Kidney epithelial cell (primary cell): ENCODE results near the gene RPS6KA2. TPM values are rescaled to one million over a fixed set of nuclear protein-coding genes. Genes with fewer than 3 reads are reported as not detected.
A peak's percentile ranks its signal among the peaks of the same experiment; 100 is the strongest.

Experiments used
- DNase-seq: peaks from one replicate; pipeline ENCODE4 v3.0.0-alpha.2; 2010; ENCODE audit warnings: low read depth
- H3K27me3 ChIP-seq: 2 replicates; pipeline ENCODE4 v1.6.0; 2011; ENCODE audit warnings: low read length; ENCODE audit not compliant: control insufficient read depth, insufficient read depth
- H3K36me3 ChIP-seq: 2 replicates; pipeline ENCODE4 v1.5.1; 2011; ENCODE audit warnings: low read length; ENCODE audit not compliant: control insufficient read depth, insufficient read depth
- H3K4me3 ChIP-seq: 2 replicates; pipeline ENCODE4 v1.5.1; 2011; ENCODE audit warnings: low read depth, mild to moderate bottlenecking, control low read depth, low read length
- total RNA-seq: library from RNA; depleted of rRNA; stranded (reverse); fragments of >200 nt; gene quantifications from 2 replicates; pipeline ENCODE4 v1.2.3, GENCODE V29; 2015
- TF ChIP-seq, protein P1 (sequence below): IDR thresholded peaks from 2 replicates; pipeline ENCODE4 v1.5.1; 2011; ENCODE audit warnings: mild to moderate bottlenecking, moderate library complexity, low read length, control low read depth, inconsistent platforms; ENCODE audit not compliant: insufficient read depth, poor library complexity, severe bottlenecking

Gene RPS6KA2
- total RNA-seq, 1 donor from 2014 or later, result 51.9 TPM

GRCh38 chr6:166490671-166491500 is 136.2 kb downstream of the RPS6KA2 start:
- H3K4me3 ChIP-seq, result no peak overlapping the region
- H3K27me3 ChIP-seq, result no peaks in the 10 kb centered on the region
- DNase-seq, result peak; percentile 74
- no peaks in the 10 kb centered on the region for H3K36me3 ChIP-seq
- TF ChIP-seq, protein P1, sequence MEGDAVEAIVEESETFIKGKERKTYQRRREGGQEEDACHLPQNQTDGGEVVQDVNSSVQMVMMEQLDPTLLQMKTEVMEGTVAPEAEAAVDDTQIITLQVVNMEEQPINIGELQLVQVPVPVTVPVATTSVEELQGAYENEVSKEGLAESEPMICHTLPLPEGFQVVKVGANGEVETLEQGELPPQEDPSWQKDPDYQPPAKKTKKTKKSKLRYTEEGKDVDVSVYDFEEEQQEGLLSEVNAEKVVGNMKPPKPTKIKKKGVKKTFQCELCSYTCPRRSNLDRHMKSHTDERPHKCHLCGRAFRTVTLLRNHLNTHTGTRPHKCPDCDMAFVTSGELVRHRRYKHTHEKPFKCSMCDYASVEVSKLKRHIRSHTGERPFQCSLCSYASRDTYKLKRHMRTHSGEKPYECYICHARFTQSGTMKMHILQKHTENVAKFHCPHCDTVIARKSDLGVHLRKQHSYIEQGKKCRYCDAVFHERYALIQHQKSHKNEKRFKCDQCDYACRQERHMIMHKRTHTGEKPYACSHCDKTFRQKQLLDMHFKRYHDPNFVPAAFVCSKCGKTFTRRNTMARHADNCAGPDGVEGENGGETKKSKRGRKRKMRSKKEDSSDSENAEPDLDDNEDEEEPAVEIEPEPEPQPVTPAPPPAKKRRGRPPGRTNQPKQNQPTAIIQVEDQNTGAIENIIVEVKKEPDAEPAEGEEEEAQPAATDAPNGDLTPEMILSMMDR, result no peak

GRCh38 chr6:166489301-166490155 is 137.5 kb downstream of the RPS6KA2 start:
- H3K4me3 ChIP-seq, result no peak overlapping the region
- TF ChIP-seq, protein P1, result no peak
- DNase-seq, result no peak
- no peaks in the 10 kb centered on the region for H3K36me3 ChIP-seq
- H3K27me3 ChIP-seq, result no peaks in the 10 kb centered on the region

DNA sequence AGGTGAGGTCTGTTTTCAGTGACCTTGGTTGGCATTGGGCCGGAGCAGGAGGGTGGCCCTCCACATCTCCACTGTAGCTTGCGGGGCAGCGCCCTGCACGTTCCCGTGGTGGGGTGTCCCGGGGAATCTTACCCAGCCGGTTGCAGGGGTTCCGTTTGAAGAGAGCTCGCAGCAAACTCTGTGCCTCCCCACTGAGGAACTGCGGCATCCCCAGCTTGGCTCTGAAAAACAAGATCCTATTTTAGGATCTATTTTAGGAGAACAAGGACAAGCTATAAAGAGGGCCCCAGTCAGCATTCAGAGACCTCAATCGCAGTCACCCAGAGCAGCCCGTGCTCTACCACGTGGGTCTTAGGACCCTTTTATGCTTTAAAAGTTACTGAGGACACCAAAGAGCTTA is 138.3 kb downstream of the RPS6KA2 start:
- TF ChIP-seq, protein P1, result no peak
- Histone ChIP-seq H3K4me3 (no peak overlapping the region), H3K27me3 (no peaks in the 10 kb centered on the region), H3K36me3 (no peaks in the 10 kb centered on the region)
- DNase-seq, result no peak

DNA sequence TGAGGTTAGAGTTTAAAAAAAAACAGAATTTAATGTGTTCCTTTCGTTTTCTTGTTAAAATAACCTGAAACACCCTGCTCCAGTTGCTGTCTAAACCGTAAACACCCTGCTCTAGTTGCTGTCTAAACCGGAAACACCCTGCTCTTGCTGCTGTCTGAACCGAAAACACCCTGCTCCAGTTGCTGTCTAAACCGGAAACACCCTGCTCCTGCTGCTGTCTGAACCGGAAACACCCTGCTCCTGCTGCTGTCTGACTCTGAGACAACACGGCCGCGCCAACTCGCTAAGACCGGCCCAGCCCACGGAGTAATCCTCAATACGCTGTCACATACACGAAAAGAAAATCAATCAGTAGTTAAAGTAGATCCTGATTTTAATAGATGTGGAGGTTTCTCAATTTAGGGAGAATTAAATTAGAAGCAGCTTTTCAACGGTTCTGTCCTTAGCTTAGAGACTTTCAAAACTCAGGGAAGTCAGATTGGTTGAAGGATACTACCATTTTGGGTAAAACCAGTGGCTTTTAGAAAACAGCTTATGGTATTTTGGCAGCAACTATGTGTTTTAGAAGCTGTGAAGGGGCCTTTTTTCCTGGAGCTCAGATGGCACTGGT is 138.9 kb downstream of the RPS6KA2 start:
- no peak for DNase-seq
- TF ChIP-seq, protein P1, result no peak
- Histone ChIP-seq H3K36me3 (no peaks in the 10 kb centered on the region), H3K27me3 (no peaks in the 10 kb centered on the region), H3K4me3 (no peak overlapping the region)

DNA sequence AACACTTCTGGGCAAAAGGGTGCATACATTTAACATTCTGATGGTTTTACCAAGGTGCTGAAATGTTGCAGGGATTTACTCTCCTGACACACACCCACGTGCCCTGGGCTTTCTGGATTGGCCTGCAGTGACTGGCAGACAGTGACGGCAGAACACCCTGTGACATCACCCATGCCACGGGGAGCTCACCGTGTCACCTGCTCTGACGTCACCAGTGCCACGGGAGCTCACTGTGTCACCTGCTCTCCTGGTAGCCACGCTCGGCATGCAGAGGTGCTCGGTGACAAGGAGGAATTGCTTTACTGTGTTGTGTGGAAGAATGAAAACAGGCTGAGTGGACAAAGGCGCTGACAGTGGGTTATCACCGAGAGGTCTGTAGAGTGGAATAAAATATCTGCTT is 139.9 kb downstream of the RPS6KA2 start:
- no peak overlapping the region for H3K4me3 ChIP-seq
- DNase-seq, result no peak
- H3K36me3 ChIP-seq, result no peaks in the 10 kb centered on the region
- TF ChIP-seq, protein P1, result no peak
- no peaks in the 10 kb centered on the region for H3K27me3 ChIP-seq
